ENCODE results near the gene MRGPRF. TPM values are rescaled to one million over a fixed set of nuclear protein-coding genes. Genes with fewer than 3 reads are reported as not detected.

MRGPRF gene
- total and polyA plus RNA-seq, 2 of the 8 experiments (the other 6 are each of a cell fraction or from before 2014, with no cell fraction given): 7.5 to 11.0 TPM

DNA sequence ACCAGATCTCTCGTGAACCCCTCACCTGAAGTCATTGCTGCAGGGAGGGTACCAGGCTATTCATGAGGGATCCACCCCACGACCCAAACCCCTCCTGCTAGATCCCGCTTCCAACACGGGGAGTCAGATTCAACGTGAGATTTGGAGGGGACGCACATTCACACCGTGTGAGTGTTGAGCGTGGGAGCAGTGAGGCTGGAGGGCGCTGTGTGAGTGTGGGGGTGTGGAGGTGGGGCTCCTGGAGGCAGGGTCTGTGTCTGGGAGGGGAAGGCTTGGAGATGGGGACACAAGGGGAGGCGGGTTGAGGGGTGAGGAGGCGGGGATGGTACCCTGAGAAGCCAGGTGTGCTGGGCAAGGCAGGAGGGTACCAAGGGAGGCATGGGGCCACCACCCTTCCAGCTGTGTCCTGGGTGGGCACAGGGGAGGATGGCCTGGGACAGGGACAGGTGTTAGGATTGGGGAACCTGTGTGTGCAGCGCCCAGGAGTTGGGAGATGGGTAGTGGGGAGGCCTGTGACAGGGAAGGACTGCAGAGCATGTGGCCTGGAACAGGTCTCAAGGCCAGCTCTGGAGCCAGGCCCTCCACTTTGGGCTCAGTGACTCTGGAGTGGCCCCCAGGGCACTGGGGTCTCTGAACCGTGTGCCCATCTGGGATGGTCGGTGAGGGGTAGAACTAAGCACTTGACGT lies 49.3 kb upstream of the MRGPRF start (continued):
- TF ChIP-seq, protein P1, sequence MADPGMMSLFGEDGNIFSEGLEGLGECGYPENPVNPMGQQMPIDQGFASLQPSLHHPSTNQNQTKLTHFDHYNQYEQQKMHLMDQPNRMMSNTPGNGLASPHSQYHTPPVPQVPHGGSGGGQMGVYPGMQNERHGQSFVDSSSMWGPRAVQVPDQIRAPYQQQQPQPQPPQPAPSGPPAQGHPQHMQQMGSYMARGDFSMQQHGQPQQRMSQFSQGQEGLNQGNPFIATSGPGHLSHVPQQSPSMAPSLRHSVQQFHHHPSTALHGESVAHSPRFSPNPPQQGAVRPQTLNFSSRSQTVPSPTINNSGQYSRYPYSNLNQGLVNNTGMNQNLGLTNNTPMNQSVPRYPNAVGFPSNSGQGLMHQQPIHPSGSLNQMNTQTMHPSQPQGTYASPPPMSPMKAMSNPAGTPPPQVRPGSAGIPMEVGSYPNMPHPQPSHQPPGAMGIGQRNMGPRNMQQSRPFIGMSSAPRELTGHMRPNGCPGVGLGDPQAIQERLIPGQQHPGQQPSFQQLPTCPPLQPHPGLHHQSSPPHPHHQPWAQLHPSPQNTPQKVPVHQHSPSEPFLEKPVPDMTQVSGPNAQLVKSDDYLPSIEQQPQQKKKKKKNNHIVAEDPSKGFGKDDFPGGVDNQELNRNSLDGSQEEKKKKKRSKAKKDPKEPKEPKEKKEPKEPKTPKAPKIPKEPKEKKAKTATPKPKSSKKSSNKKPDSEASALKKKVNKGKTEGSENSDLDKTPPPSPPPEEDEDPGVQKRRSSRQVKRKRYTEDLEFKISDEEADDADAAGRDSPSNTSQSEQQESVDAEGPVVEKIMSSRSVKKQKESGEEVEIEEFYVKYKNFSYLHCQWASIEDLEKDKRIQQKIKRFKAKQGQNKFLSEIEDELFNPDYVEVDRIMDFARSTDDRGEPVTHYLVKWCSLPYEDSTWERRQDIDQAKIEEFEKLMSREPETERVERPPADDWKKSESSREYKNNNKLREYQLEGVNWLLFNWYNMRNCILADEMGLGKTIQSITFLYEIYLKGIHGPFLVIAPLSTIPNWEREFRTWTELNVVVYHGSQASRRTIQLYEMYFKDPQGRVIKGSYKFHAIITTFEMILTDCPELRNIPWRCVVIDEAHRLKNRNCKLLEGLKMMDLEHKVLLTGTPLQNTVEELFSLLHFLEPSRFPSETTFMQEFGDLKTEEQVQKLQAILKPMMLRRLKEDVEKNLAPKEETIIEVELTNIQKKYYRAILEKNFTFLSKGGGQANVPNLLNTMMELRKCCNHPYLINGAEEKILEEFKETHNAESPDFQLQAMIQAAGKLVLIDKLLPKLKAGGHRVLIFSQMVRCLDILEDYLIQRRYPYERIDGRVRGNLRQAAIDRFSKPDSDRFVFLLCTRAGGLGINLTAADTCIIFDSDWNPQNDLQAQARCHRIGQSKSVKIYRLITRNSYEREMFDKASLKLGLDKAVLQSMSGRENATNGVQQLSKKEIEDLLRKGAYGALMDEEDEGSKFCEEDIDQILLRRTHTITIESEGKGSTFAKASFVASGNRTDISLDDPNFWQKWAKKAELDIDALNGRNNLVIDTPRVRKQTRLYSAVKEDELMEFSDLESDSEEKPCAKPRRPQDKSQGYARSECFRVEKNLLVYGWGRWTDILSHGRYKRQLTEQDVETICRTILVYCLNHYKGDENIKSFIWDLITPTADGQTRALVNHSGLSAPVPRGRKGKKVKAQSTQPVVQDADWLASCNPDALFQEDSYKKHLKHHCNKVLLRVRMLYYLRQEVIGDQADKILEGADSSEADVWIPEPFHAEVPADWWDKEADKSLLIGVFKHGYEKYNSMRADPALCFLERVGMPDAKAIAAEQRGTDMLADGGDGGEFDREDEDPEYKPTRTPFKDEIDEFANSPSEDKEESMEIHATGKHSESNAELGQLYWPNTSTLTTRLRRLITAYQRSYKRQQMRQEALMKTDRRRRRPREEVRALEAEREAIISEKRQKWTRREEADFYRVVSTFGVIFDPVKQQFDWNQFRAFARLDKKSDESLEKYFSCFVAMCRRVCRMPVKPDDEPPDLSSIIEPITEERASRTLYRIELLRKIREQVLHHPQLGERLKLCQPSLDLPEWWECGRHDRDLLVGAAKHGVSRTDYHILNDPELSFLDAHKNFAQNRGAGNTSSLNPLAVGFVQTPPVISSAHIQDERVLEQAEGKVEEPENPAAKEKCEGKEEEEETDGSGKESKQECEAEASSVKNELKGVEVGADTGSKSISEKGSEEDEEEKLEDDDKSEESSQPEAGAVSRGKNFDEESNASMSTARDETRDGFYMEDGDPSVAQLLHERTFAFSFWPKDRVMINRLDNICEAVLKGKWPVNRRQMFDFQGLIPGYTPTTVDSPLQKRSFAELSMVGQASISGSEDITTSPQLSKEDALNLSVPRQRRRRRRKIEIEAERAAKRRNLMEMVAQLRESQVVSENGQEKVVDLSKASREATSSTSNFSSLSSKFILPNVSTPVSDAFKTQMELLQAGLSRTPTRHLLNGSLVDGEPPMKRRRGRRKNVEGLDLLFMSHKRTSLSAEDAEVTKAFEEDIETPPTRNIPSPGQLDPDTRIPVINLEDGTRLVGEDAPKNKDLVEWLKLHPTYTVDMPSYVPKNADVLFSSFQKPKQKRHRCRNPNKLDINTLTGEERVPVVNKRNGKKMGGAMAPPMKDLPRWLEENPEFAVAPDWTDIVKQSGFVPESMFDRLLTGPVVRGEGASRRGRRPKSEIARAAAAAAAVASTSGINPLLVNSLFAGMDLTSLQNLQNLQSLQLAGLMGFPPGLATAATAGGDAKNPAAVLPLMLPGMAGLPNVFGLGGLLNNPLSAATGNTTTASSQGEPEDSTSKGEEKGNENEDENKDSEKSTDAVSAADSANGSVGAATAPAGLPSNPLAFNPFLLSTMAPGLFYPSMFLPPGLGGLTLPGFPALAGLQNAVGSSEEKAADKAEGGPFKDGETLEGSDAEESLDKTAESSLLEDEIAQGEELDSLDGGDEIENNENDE (IDR thresholded peaks at IDR 0.05; ENCODE audit: insufficient replicate concordance, low read length): no peak
- TF ChIP-seq CBX8 (IDR thresholded peaks at IDR 0.05; ENCODE audit: borderline replicate concordance, low read depth, low read length) (no peak), HDAC2 (IDR thresholded peaks at IDR 0.05; ENCODE audit: borderline replicate concordance in 1 of 2, low read depth in 2 of 2, low read length in 2 of 2) (no peak), CTBP2 (IDR thresholded peaks at IDR 0.05; ENCODE audit: borderline replicate concordance, insufficient read depth, insufficient read length, low read length) (no peak), GABPA (IDR thresholded peaks at IDR 0.05; ENCODE audit: borderline replicate concordance, insufficient read depth, low read length) (no peak)

Data from H1 (cell line).